Measurements from ENCODE around the gene ATN1.

DNA sequence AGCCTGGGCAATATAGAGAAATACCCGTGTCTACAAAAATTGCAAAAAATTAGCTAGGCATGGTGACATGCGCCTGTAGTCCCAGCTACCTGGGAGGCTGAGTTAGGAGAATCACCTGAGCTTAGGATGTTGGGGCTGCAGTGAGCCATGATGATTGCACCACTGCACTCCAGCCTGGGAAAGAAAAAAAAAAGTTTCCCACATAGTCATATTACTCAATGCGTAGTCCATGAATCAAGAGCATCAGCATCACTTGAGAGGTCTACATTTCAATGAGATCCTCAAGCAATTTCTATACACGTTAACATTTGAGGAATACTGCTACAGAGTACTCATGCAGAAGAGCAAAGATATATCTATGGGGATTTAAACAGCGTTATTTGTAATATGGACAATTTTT is 28.3 kb upstream of the ATN1 start:
- TF ChIP-seq, protein P1, sequence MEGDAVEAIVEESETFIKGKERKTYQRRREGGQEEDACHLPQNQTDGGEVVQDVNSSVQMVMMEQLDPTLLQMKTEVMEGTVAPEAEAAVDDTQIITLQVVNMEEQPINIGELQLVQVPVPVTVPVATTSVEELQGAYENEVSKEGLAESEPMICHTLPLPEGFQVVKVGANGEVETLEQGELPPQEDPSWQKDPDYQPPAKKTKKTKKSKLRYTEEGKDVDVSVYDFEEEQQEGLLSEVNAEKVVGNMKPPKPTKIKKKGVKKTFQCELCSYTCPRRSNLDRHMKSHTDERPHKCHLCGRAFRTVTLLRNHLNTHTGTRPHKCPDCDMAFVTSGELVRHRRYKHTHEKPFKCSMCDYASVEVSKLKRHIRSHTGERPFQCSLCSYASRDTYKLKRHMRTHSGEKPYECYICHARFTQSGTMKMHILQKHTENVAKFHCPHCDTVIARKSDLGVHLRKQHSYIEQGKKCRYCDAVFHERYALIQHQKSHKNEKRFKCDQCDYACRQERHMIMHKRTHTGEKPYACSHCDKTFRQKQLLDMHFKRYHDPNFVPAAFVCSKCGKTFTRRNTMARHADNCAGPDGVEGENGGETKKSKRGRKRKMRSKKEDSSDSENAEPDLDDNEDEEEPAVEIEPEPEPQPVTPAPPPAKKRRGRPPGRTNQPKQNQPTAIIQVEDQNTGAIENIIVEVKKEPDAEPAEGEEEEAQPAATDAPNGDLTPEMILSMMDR (conservative IDR thresholded peaks at IDR 0.05 in 1 of 2, IDR thresholded peaks at IDR 0.05 in 1 of 2; ENCODE audit: low read depth in 1 of 2, low read length in 2 of 2) = no peak
- no peak for TF ChIP-seq EZH2 (IDR thresholded peaks at IDR 0.05; ENCODE audit: low read length, missing control alignments)

All from fibroblast of lung (primary cell).